ENCODE results near the gene KIF3A.

KIF3A gene

GRCh38 chr5:132747616-132748440, 10.5 kb upstream of the KIF3A start:
- Histone ChIP-seq H3K4me3 (ENCODE audit: low read length) (peak overlapping the region; percentile 55), H3K27me3 (ENCODE audit: control insufficient read depth, insufficient read depth, low read length) (peaks cover 6% of the 10 kb centered on the region), H3K9ac (ENCODE audit: low read length) (no peak overlapping the region), H3K4me1 (ENCODE audit: control insufficient read depth, insufficient read depth, low read length) (no peaks in the 10 kb centered on the region), H3K36me3 (ENCODE audit: control insufficient read depth, insufficient read depth, low read length) (no peaks in the 10 kb centered on the region), H3K27ac (ENCODE audit: low read depth, low read length) (no peak overlapping the region)

GRCh38 chr5:132746954-132747615, 9.7 kb upstream of the KIF3A start, which contains the start of gene CCNI2:
TSS of gene CCNI2 (plus strand) at chr5:132747426. CDS start at chr5:132747496, 70 bp downstream.
- no peaks in the 10 kb centered on the region for H3K36me3 ChIP-seq (ENCODE audit: control insufficient read depth, insufficient read depth, low read length)
- peaks cover 6% of the 10 kb centered on the region for H3K27me3 ChIP-seq (ENCODE audit: control insufficient read depth, insufficient read depth, low read length)
- H3K9ac ChIP-seq (ENCODE audit: low read length), result no peak within 1 kb of the TSS
- no peak within 1 kb of the TSS for H3K27ac ChIP-seq (ENCODE audit: low read depth, low read length)
- H3K4me3 ChIP-seq (ENCODE audit: low read length), result peak within 1 kb of the TSS; percentile 55
- H3K4me1 ChIP-seq (ENCODE audit: control insufficient read depth, insufficient read depth, low read length), result no peaks in the 10 kb centered on the region

GRCh38 chr5:132746592-132746953, 9.2 kb upstream of the KIF3A start:
- Histone ChIP-seq H3K27me3 (ENCODE audit: control insufficient read depth, insufficient read depth, low read length) (peaks cover 6% of the 10 kb centered on the region), H3K4me3 (ENCODE audit: low read length) (peak overlapping the region; percentile 55), H3K9ac (ENCODE audit: low read length) (no peak overlapping the region)

GRCh38 chr5:132744659-132745058, 7.3 kb upstream of the KIF3A start:
- Histone ChIP-seq H3K27me3 (ENCODE audit: control insufficient read depth, insufficient read depth, low read length) (peaks cover 6% of the 10 kb centered on the region), H3K27ac (ENCODE audit: low read depth, low read length) (no peak overlapping the region), H3K36me3 (ENCODE audit: control insufficient read depth, insufficient read depth, low read length) (no peaks in the 10 kb centered on the region), H3K9ac (ENCODE audit: low read length) (no peak overlapping the region), H3K4me1 (ENCODE audit: control insufficient read depth, insufficient read depth, low read length) (no peaks in the 10 kb centered on the region), H3K4me3 (ENCODE audit: low read length) (no peak overlapping the region)

More at GRCh38 chr5:132746592-132746953, 9.2 kb upstream of the KIF3A start:
- H3K36me3 ChIP-seq (ENCODE audit: control insufficient read depth, insufficient read depth, low read length), result no peaks in the 10 kb centered on the region
- H3K27ac ChIP-seq (ENCODE audit: low read depth, low read length), result no peak overlapping the region
- no peaks in the 10 kb centered on the region for H3K4me1 ChIP-seq (ENCODE audit: control insufficient read depth, insufficient read depth, low read length)

- H3K27ac ChIP-seq (ENCODE audit: low read depth, low read length), result no peak overlapping the region
Observed at GRCh38 chr5:132742626-132743025, 5.3 kb upstream of the KIF3A start.

GRCh38 chr5:132742158-132742557, 4.8 kb upstream of the KIF3A start:
- no peak overlapping the region for H3K4me3 ChIP-seq (ENCODE audit: low read length)
- no peaks in the 10 kb centered on the region for H3K36me3 ChIP-seq (ENCODE audit: control insufficient read depth, insufficient read depth, low read length)
- no peak overlapping the region for H3K9ac ChIP-seq (ENCODE audit: low read length)
- H3K27ac ChIP-seq (ENCODE audit: low read depth, low read length), result no peak overlapping the region
- no peaks in the 10 kb centered on the region for H3K4me1 ChIP-seq (ENCODE audit: control insufficient read depth, insufficient read depth, low read length)
- H3K27me3 ChIP-seq (ENCODE audit: control insufficient read depth, insufficient read depth, low read length), result peaks cover 6% of the 10 kb centered on the region

More at GRCh38 chr5:132742626-132743025, 5.3 kb upstream of the KIF3A start:
- Histone ChIP-seq H3K9ac (ENCODE audit: low read length) (no peak overlapping the region), H3K4me1 (ENCODE audit: control insufficient read depth, insufficient read depth, low read length) (no peaks in the 10 kb centered on the region), H3K27me3 (ENCODE audit: control insufficient read depth, insufficient read depth, low read length) (peaks cover 6% of the 10 kb centered on the region), H3K36me3 (ENCODE audit: control insufficient read depth, insufficient read depth, low read length) (no peaks in the 10 kb centered on the region), H3K4me3 (ENCODE audit: low read length) (no peak overlapping the region)

GRCh38 chr5:132739232-132739631, 1.9 kb upstream of the KIF3A start:
- H3K4me1 ChIP-seq (ENCODE audit: control insufficient read depth, insufficient read depth, low read length), result peaks cover 5% of the 10 kb centered on the region
- H3K9ac ChIP-seq (ENCODE audit: low read length), result no peak overlapping the region
- no peak overlapping the region for H3K27ac ChIP-seq (ENCODE audit: low read depth, low read length)
- no peak overlapping the region for H3K4me3 ChIP-seq (ENCODE audit: low read length)
- no peaks in the 10 kb centered on the region for H3K36me3 ChIP-seq (ENCODE audit: control insufficient read depth, insufficient read depth, low read length)
- peaks cover 3% of the 10 kb centered on the region for H3K27me3 ChIP-seq (ENCODE audit: control insufficient read depth, insufficient read depth, low read length)

GRCh38 chr5:132737982-132738681, 786 bp upstream of the KIF3A start:
- peaks cover 2% of the 10 kb centered on the region for H3K27me3 ChIP-seq (ENCODE audit: control insufficient read depth, insufficient read depth, low read length)
- no peak overlapping the region for H3K9ac ChIP-seq (ENCODE audit: low read length)
- no peaks in the 10 kb centered on the region for H3K36me3 ChIP-seq (ENCODE audit: control insufficient read depth, insufficient read depth, low read length)
- no peak overlapping the region for H3K27ac ChIP-seq (ENCODE audit: low read depth, low read length)
- H3K4me3 ChIP-seq (ENCODE audit: low read length), result peak overlapping the region; percentile 88
- H3K4me1 ChIP-seq (ENCODE audit: control insufficient read depth, insufficient read depth, low read length), result peaks cover 5% of the 10 kb centered on the region

GRCh38 chr5:132734687-132735086, 2.7 kb downstream of the KIF3A start:
- H3K4me1 ChIP-seq (ENCODE audit: control insufficient read depth, insufficient read depth, low read length), result peaks cover 5% of the 10 kb centered on the region
- no peaks in the 10 kb centered on the region for H3K27me3 ChIP-seq (ENCODE audit: control insufficient read depth, insufficient read depth, low read length)
- H3K4me3 ChIP-seq (ENCODE audit: low read length), result no peak overlapping the region
- no peak overlapping the region for H3K9ac ChIP-seq (ENCODE audit: low read length)
- no peak overlapping the region for H3K27ac ChIP-seq (ENCODE audit: low read depth, low read length)
- H3K36me3 ChIP-seq (ENCODE audit: control insufficient read depth, insufficient read depth, low read length), result no peaks in the 10 kb centered on the region

- peaks cover 5% of the 10 kb centered on the region for H3K4me1 ChIP-seq (ENCODE audit: control insufficient read depth, insufficient read depth, low read length)
- H3K27me3 ChIP-seq (ENCODE audit: control insufficient read depth, insufficient read depth, low read length), result no peaks in the 10 kb centered on the region
- H3K9ac ChIP-seq (ENCODE audit: low read length), result no peak overlapping the region
- H3K27ac ChIP-seq (ENCODE audit: low read depth, low read length), result no peak overlapping the region
- H3K36me3 ChIP-seq (ENCODE audit: control insufficient read depth, insufficient read depth, low read length), result no peaks in the 10 kb centered on the region
- H3K4me3 ChIP-seq (ENCODE audit: low read length), result no peak overlapping the region
Observed at GRCh38 chr5:132733499-132734148, 3.7 kb downstream of the KIF3A start.

GRCh38 chr5:132729896-132730295, 7.5 kb downstream of the KIF3A start:
- Histone ChIP-seq H3K36me3 (ENCODE audit: control insufficient read depth, insufficient read depth, low read length) (no peaks in the 10 kb centered on the region), H3K4me3 (ENCODE audit: low read length) (no peak overlapping the region), H3K27ac (ENCODE audit: low read depth, low read length) (no peak overlapping the region), H3K4me1 (ENCODE audit: control insufficient read depth, insufficient read depth, low read length) (no peaks in the 10 kb centered on the region), H3K27me3 (ENCODE audit: control insufficient read depth, insufficient read depth, low read length) (no peaks in the 10 kb centered on the region), H3K9ac (ENCODE audit: low read length) (no peak overlapping the region)

- no peak overlapping the region for H3K9ac ChIP-seq (ENCODE audit: low read length)
- H3K4me1 ChIP-seq (ENCODE audit: control insufficient read depth, insufficient read depth, low read length), result no peaks in the 10 kb centered on the region
- no peaks in the 10 kb centered on the region for H3K27me3 ChIP-seq (ENCODE audit: control insufficient read depth, insufficient read depth, low read length)
- no peak overlapping the region for H3K27ac ChIP-seq (ENCODE audit: low read depth, low read length)
- H3K36me3 ChIP-seq (ENCODE audit: control insufficient read depth, insufficient read depth, low read length), result no peaks in the 10 kb centered on the region
- no peak overlapping the region for H3K4me3 ChIP-seq (ENCODE audit: low read length)
Observed at GRCh38 chr5:132725745-132726144, 11.6 kb downstream of the KIF3A start.

Measured in rectal smooth muscle tissue (tissue), 1 donor.